SH-SY5Y (cell line): ENCODE results near the gene HEMK1.

Experiments
- GATA2 ChIP-seq: IDR thresholded peaks from 2 replicates; pipeline ENCODE4 v1.6.1; 2011; ENCODE audit warnings: mild to moderate bottlenecking, low read depth, low read length
- GATA3 ChIP-seq: IDR thresholded peaks from 2 replicates; pipeline ENCODE4 v1.6.1; 2011; ENCODE audit warnings: low read depth, mild to moderate bottlenecking, low read length, moderate library complexity

DNA sequence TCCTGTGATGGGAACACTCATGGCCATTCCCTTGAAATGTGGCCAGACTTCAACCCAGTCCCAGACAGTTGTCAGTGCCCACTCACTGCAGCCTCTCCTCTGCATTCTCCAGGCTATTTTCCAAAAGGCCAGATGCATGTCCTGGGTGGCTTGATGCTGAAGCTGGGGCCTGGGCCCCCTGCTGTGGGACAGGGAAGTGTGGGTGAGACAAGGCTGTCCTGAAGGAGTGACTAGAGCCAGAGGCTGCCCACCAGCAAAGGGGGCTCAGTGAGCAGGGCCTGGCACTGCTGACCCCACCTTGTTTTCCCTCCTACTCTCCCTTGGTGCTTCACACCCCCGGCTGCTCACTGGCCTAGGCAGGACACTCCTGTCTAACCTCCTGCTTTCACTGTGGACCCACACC lies 30.4 kb downstream of the HEMK1 start:
- TF ChIP-seq GATA2 (no peak), GATA3 (no peak)
